HG03460 (cell line): ENCODE measurements around the gene USP3.

Experiments
- ATAC-seq: cut with Tn5 transposase; IDR thresholded peaks from one replicate; pipeline ENCODE4 v1.9.1; 2021; ENCODE audit not compliant: unreplicated experiment

The USP3 gene

DNA sequence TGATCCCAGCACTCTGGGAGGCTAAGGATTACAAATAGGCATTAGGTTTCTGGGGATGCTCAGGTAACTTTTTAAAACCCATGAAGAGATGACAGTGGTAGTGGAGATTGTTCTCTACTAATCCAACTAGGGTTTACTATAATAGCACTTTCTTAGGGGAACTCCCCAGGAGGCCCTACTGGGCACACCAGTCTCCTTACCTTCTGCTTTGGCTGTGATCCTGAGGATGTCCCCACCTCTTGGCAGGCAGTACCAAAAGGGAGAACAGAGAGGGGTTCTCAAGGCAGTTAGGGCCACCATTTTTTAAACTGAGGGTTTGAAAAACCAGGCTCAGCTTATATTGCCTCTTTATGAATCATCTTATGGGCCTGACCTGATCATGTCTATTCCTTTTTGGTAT lies 77.8 kb downstream of the USP3 start:
- ATAC-seq: no peak

DNA sequence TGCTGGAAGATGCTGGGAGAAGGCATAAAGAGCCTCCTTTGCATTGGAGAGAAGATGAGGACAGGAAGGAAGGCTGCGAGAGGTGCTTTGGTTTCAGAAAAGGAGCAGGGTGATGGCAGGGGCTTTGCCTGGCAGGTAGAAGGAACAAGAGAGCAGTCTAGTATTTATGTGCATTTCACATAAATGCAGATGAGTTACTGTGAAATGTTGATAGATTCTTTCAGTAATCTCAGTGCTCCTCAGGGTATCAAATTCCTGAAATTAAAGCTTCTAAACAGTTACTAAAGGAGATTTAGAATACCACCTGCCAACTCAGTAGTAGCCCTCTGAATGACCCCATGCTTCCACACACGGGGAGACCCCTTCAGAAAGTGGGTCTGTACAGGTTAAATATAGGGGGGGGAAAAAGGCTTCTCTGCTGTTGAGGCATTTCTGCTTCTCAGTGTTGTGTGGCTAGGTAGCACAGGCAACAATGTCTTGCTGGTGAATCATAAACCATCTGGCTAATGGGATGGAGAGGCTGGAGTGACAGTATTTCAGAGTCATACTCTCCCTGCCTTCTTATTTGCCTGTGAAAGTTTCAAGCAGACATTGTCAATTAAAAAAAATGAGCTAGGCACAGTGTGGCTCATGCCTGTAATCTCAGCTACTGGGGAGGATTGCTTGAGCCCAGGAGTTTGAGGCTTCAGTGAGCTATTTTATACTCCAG lies 78.5 kb downstream of the USP3 start:
- ATAC-seq: no peak

DNA sequence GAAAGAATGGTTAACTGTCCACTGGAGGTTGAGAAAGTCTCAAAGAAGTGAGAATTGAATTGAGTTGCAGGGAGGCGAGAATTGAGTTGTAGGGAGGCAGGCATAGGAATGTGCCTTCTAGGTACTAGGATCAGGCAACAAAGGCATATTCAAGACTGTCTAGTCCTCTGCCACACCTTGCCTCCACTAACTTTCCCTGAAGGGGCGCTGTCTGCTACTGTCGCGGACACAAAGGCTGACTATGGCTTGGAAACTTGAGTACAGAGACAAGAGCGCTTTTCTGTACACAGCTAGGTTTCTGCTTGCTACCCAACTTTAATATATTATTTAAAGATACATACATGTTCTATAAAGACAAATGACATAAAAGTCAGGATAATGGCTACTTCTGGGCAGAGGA lies 82.4 kb downstream of the USP3 start:
- ATAC-seq: no peak

DNA sequence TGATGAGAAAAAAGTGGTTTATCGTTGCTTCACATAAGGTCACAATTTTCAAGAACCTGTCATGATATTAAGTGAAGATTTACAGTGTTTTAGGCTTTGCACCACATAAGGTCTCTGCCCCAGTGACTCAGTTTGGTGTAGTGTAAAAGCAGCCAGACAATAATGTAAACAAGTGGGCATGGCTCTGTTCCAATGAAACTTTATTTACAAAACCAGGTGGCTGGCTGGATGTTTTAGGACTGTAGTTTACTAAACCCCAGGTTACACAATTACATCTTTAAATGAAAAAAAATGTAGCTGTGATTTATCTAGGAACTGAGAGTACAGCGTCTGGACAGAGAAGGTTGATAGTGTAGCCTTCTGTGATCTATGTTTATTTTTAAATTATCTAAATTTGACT lies 83.1 kb downstream of the USP3 start:
- ATAC-seq: no peak

DNA sequence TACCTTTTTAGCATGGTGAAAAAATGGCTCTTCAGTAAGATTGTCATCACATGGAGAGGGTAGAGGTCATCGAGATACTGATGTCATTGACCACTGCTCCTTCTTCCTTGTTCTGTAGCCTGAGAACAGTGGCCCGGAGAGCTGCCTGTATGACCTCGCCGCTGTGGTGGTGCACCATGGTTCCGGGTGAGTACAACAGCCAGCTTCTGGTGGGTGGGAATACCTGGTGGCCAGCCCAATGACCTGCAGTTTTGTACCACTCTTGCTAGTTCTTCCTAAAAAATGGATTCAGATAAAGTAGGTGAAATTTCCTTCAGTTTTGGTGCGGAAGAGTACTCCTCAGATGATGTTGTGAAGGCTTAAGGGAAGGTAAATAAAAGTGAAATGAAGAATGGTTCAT lies 84.4 kb downstream of the USP3 start:
- no peak for ATAC-seq

DNA sequence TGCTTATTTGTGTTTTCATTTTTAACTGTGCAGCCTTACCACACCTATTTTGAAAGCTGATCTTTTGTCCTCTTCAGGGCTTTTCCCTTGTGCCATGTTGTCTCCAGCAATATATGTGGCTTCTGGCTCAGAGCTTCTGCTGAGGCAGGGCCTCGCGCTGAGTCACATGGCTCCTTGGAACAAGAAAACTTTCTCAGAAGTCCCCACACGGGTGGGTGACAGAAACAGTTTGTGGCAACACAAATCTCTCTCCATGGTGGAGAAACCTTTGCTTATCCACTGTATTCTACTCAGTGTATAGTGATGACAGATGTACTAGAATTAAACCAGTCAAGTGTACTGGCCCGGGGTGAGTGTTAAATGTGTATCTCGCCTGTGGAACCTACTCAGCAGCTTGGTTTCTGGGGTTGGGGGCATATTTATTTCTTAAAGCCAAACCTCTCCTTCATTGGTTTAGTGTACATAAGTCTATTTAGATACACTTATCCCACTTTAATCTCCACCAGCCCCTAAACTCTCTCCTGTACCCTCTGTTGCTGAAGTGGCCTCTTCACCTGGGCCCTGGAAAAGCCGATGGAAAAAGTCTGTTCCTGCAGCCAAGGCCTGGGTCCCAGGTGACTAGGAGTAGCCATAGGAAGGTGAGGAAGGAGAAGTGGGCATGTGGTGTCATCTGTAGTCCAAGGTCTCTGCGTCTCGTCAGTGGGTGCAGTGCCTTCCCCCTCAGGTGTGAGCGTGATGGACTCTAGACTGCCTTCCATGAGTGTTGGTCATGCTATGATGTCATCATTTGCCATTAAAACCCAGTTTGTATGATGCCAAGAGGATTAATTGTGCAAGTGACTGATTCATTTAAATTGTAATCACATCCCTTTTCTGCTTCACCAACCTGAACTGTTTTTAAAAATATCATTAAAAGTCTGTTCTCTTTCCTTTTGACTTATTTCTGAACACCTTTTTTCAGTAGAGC lies 89.6 kb downstream of the USP3 start:
- no peak for ATAC-seq

DNA sequence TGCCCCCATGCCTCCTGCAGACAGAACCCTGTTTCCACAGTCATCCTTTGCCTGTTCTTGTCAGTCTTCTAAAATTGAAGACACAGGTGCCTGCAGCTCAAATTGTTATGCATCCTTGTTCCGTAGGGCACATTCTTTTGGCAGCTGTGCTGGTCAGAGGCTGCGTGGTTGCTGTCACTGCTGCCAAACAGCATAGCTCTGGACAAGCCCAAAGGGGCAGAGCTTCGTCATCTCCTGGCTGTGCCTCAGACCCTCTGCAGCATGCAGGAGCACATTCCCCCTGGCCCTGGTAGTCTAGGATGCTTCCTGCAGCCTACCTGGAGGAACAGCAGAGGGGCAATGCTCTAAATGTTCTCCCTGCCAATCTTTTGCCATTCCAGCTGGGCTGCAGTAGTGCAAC lies 90.7 kb downstream of the USP3 start:
- no peak for ATAC-seq

DNA sequence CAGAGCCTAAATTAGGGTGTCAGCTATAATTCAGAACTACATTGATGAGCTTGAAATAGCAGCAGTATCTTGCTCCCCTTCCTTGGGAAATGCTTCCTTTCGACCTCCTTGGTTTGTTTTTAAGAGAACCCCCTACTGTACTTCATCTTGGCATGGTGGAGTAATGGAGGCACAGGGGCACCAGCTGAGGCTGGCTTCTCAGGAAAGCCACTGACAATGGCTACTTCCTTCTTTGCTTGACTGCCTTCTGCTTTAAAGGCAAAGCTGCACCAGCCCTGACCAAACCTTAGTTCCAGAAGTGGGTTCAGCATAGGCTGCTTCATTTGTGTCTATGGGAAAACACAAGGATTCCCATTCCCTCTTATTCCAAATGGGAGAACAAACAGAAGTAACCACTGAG lies 91.3 kb downstream of the USP3 start:
- ATAC-seq: no peak

DNA sequence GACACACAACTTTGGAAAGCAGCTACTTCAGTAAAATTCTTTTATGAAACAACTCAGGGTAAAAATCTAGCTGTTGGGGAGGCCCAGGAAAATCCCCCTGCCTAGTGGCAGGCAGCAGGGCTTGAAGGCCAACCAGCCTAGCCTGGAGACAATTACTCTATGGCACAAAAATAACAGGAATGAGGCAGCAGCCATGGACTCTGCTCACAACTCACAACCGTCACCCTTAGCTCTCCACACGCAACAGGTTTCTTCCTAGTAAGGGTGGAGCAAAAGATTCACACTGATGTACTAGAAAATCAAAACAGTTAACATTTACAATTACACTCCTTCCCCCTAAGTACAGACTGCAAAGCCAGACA lies 92.3 kb downstream of the USP3 start:
- no peak for ATAC-seq

DNA sequence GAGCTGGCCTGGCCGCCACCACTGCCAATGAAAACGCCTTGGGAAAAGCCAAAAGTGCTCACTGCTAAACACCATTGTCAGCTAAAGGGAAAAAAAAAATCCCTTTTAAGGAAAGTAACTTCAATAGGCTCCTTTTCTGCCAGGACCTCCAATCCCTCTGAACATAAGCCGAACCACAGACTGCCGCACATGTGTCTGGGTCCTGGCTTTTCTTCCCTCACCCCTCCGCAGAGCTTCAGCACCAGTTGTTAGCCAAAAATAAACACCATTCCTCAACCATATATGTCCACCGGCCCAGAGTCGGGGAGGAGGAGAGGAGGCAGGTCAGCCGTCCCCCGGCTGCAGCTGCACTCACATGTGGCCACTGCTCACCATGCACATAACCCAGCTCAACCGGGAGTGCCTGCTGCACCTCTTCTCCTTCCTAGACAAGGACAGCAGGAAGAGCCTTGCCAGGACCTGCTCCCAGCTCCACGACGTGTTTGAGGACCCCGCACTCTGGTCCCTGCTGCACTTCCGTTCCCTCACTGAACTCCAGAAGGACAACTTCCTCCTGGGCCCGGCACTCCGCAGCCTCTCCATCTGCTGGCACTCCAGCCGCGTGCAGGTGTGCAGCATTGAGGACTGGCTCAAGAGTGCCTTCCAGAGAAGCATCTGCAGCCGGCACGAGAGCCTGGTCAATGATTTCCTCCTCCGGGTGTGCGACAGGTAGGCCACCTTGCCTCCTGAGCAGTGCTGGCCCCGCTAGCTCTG lies 92.8 kb downstream of the USP3 start, which contains the start of gene FBXL22:
Gene FBXL22, plus strand, starts transcription at position 350 of the 753 bp plus-strand sequence. Its CDS starts 6 bp downstream, at position 356.
- ATAC-seq: no peak

DNA sequence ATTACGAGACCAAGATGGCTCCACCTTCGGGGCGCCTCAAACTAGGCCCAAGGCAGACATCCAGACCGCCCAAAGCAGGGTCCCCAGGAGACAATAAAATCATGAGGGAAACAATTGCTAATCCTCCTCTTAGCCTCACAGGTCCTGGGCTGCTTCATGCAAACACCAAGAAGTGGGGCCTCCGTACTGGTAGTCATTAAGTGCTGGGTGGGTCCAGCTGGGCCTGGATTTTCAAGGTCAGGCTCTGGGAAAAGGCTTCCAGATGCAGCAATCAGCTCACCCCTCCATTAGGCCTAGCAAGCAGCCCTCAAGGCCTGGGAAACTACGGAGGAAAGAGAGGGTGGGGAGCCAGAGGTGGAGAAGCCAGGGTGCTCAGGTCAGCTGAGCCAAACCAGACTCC lies 93.4 kb downstream of the USP3 start:
- ATAC-seq: no peak

DNA sequence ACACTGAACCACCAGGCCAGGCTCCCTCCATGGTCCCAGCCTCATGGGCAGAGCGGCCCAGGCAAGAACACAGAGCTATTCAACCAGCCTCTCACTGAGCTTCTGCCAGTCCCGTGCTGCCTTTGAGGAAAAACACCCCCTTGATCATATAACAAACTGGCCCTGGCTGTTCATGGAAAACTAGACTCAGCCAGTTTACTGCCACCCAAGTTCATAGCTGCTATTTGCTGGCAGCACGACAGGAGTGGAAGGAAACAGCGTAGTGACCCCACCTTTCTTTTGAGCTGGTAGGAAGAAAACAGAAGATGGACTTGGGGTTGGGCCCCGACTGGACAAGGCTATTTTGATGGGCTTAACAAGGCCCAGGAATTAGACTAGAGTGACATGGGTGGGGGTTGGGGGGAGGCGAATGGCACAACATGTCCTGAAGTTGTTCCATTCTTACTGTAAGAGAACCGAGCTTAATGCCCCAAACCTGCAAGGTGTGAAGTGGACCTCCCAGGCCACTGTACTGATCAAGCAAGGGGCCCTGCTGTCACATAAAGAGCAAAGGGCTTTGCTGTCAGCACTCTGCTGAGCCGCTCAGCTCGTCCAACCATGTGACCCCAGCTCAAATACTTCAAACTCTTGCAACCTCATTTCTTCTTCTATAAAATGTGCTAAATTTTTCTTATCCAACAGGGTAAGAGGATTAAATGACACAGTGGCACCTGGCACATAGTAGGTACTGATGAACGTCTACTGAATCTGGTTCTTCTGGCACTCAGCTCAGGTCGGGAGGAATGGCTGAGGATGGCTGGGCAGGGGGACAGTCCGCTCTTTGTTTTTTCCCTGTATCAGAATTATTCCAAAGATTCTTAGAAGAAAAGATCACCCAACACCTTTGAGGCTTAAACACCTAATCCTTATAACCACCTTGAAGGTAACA lies 94.3 kb downstream of the USP3 start:
- ATAC-seq: no peak

DNA sequence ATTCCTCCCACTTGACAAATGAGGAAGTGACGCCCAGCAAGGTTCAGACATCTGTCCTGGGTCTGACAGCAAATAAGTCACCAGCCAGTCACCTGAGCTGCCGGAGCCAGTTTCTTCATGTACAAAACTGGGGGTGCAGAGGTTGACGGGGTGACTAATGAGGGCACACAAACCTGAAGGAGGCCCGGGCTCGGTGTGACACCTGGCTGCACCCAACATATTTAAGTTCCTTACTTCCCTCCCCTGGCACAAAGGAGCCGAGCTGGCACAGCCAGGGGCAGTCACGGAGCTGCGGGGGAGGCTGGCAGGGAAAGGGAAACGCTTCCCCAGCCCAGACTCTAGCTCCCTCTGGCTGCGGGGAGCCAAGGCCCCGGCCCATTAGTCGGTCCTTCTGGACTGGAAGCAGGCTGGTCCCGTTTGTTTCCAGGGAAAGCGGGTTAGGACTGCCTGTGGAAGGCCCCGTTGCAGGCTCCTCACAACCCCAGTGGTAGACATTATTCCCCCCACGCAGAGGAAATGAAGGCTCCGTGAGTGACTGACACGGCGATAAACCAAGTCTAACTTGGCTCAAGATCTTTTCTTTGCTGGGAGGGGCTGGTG lies 95.1 kb downstream of the USP3 start:
- ATAC-seq: no peak

DNA sequence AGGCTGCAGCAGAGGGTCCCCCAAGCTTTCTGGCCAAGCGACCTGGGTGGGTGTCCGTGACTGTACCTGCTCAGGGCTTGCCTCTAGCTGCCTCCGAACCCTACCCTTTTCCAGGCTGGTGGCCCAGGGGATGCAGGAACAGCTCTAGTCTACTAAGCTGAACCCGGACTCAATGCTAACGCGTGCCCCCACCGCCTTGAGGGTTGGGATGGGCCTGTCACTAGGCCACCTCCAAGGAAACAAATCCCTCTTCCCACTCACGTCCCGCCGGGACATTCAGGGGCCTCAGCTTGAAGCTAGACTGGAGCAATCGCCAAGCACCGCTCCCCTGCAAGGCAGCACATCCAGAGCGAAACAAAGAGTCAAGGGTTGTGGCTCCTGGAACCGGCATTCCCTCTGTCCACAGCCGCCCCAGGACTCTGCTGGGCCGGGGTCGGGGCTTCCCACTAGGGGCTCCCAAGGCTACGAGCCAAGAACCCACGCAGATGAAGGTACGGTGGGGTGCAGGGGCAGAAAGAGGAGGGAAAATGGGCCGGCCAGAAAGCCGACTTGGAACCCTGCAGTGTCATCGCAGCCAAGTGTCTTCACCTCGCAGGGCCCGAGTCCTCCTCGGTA lies 95.7 kb downstream of the USP3 start:
- no peak for ATAC-seq

DNA sequence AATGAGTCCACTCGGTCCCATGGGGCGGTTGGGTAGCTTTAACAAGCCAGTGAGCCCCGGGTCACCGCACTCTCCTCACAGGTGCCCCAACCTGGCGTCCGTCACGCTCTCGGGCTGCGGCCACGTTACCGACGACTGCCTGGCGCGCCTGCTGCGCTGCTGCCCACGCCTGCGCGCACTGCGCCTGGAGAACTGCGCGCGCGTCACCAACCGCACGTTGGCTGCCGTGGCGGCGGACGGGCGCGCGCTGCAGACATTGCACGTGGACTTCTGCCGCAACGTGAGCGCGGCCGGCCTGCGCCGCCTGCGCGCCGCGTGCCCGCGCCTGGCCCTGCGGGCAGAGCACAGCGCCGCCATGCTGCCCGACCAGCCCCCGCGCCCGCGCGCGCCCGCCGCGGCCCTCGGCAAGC lies 96.2 kb downstream of the USP3 start:
- peak; percentile 60 for ATAC-seq

DNA sequence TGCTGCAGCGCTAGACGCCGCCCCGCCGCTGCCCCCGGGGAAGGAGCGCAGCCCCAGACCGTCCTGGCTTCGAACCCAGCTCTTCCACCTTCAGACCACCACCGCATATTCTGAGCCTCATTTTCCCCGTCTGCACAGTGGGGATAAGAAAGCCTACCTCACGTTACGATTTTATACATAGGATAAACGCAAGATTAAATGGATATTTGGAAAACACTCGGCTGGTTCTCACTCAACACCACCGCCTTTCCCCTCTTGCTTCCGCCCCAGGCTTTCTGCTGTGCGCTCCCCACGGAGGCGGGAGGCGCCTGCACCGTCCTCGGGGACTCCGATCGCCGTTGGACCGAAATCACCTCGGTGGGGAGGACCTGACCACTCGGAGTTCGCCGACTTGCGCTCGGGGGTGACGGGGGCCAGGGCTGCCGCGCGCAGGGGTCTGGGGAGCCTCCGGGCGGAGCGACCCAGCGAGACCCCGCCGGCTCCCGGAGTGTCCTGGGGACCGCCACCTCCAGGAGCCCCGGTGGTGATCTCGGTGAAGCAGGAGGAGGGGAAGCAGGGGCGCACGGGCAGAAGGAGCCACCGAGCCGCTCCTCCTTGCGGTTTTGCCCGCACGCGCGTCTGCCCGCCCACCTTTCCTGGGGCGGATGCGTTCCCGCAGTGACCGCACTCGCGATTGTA lies 96.8 kb downstream of the USP3 start:
- ATAC-seq: peak; percentile 8

DNA sequence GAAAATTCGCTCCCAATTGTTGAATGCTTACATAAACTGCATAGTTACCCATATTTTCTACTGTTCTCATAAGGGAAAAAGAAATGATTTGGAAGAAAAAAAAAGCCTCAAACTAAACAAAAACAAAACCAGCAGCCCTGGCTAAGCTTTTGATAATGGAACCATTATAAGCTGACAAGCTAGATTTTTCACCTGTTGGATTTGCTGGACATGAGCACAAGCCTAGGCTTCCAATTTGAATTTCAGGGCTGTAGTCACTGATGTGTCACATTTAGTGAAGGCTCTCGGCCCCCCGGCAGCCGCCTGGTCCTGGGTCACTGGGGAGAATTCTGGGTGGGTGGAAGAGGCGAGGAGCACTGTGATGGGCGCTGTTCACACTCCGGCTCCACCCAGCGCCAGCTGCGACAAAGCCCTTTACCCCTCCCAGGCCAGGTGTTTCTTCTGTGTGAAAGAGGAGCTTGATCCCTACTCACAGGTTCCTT lies 97.4 kb downstream of the USP3 start:
- ATAC-seq: no peak

DNA sequence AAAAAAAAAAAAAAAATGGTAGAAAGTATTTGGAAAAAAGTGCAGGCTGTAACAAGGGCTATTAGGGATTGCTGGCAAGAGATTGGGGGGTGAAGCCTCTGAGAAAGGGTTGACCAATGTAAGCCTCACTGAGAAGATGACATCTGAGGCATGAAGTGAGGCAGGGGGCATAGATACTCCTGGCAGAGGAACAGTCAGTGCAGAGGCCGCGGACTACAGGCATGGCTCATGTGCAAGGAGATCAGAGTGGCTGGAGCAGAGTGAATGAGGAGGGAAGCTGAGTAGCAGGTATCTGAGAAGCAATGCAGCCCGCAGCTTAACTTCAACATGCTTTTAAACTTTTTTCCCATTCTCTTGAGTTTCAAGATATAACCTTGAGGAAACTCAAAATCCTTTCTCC lies 98.2 kb downstream of the USP3 start:
- no peak for ATAC-seq

DNA sequence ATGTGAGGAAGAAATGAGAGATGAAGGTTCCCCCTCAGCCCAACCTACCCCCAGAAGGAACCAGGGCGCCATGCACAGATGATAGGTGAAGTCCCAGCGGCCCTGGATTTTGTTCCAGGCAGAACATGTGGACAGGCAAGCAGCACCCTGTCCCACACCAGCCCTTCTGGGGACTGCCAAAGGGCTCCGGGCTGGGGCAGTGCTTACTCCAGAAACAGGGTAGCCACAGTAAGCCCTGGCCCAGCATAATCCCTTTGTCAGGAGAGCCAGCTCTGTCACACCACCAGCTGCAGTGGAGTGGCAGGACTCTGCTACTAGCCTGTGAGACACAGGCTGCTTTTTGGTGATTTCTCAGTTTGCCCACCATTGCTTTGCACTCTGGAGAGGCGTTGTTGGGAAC lies 99.1 kb downstream of the USP3 start:
- no peak for ATAC-seq
